H9 (cell line): Measurements from ENCODE around the gene TEC. TPM values are rescaled to one million over a fixed set of nuclear protein-coding genes. Genes with fewer than 3 reads are reported as not detected.

Source experiments
- DNase-seq: peaks from one replicate; pipeline ENCODE4 v3.0.0-alpha.2; 2017
- H2AFZ ChIP-seq: one replicate; pipeline ENCODE4 v1.6.1; 2013; ENCODE audit warnings: mild to moderate bottlenecking, low read length, control low read depth, moderate library complexity
- H2AK5ac ChIP-seq: 2 replicates; pipeline ENCODE4 v1.6.1; 2013; ENCODE audit warnings: low read length, control low read depth, mixed read lengths; ENCODE audit not compliant: insufficient read length
- H2BK120ac ChIP-seq: one replicate; pipeline ENCODE4 v1.6.1; 2013; ENCODE audit warnings: low read depth, mild to moderate bottlenecking, low read length, control low read depth, inconsistent platforms; ENCODE audit not compliant: poor library complexity, severe bottlenecking
- H2BK12ac ChIP-seq: 2 replicates; pipeline ENCODE4 v1.6.1; 2013; ENCODE audit warnings: low read length, control low read depth, mixed read lengths, low read depth; ENCODE audit not compliant: insufficient read length
- H2BK15ac ChIP-seq: 2 replicates; pipeline ENCODE4 v1.6.1; 2013; ENCODE audit warnings: low read depth, low read length, control low read depth
- H2BK20ac ChIP-seq: one replicate; pipeline ENCODE4 v1.6.1; 2013; ENCODE audit warnings: low read depth, mild to moderate bottlenecking, low read length, control low read depth, inconsistent platforms; ENCODE audit not compliant: poor library complexity, severe bottlenecking
- H2BK5ac ChIP-seq: 2 replicates; pipeline ENCODE4 v1.6.1; 2013; ENCODE audit warnings: low read length, control low read depth, mixed read lengths; ENCODE audit not compliant: insufficient read length
- H3K14ac ChIP-seq: 2 replicates; pipeline ENCODE4 v1.6.1; 2013; ENCODE audit warnings: low read length, control low read depth; ENCODE audit not compliant: insufficient read depth
- H3K18ac ChIP-seq: 2 replicates; pipeline ENCODE4 v1.6.1; 2013; ENCODE audit warnings: low read depth, mild to moderate bottlenecking, mixed read lengths, low read length, control low read depth; ENCODE audit not compliant: insufficient read length
- H3K23ac ChIP-seq: 2 replicates; pipeline ENCODE4 v1.6.1; 2013; ENCODE audit warnings: low read length, control low read depth, mixed read lengths, low read depth; ENCODE audit not compliant: insufficient read length
- H3K23me2 ChIP-seq: 2 replicates; pipeline ENCODE4 v1.6.1; 2013; ENCODE audit warnings: low read depth, mild to moderate bottlenecking, mixed read lengths, low read length, control low read depth; ENCODE audit not compliant: insufficient read length, poor library complexity, severe bottlenecking
- H3K27ac ChIP-seq: 2 replicates; pipeline ENCODE4 v1.5.1; 2013; ENCODE audit warnings: low read length, control low read depth, mixed read lengths, low read depth; ENCODE audit not compliant: insufficient read length
- H3K27me3 ChIP-seq: 2 replicates; pipeline ENCODE4 v1.6.1; 2013; ENCODE audit warnings: low read length, control low read depth, inconsistent platforms; ENCODE audit not compliant: insufficient read depth
- H3K4ac ChIP-seq: 2 replicates; pipeline ENCODE4 v1.6.1; 2013; ENCODE audit warnings: low read depth, mild to moderate bottlenecking, control low read depth, inconsistent platforms, low read length, moderate library complexity
- H3K4me1 ChIP-seq: 2 replicates; pipeline ENCODE4 v1.6.1; 2013; ENCODE audit warnings: low read length, control low read depth, inconsistent platforms; ENCODE audit not compliant: insufficient read depth
- H3K4me2 ChIP-seq: 2 replicates; pipeline ENCODE4 v1.6.1; 2013; ENCODE audit warnings: low read length, control low read depth, mixed read lengths; ENCODE audit not compliant: insufficient read length, insufficient read depth
- H3K56ac ChIP-seq: 2 replicates; pipeline ENCODE4 v1.6.1; 2013; ENCODE audit warnings: low read depth, mild to moderate bottlenecking, mixed read lengths, low read length, control low read depth; ENCODE audit not compliant: insufficient read length
- H3K79me1 ChIP-seq: 2 replicates; pipeline ENCODE4 v1.6.1; 2013; ENCODE audit warnings: low read depth, mild to moderate bottlenecking, moderate library complexity, low read length, control low read depth, inconsistent platforms; ENCODE audit not compliant: insufficient read depth, poor library complexity, severe bottlenecking
- H3K79me2 ChIP-seq: 2 replicates; pipeline ENCODE4 v1.6.1; 2013; ENCODE audit warnings: low read length, control low read depth, inconsistent platforms; ENCODE audit not compliant: insufficient read depth
- H3K9ac ChIP-seq: 2 replicates; pipeline ENCODE4 v1.6.1; 2013; ENCODE audit warnings: low read length, control low read depth, mixed read lengths; ENCODE audit not compliant: insufficient read length; ENCODE audit errors: extremely low read depth
- H3K9me3 ChIP-seq: one replicate; pipeline ENCODE4 v1.6.1; 2013; ENCODE audit warnings: low read depth, low read length, inconsistent platforms; ENCODE audit not compliant: control insufficient read depth
- H3T11ph ChIP-seq: one replicate; pipeline ENCODE4 v1.6.1; 2013; ENCODE audit warnings: mild to moderate bottlenecking, low read length, control low read depth, inconsistent platforms
- H4K20me1 ChIP-seq: one replicate; pipeline ENCODE4 v1.6.1; 2013; ENCODE audit not compliant: control insufficient read depth, insufficient read length, insufficient read depth
- H4K5ac ChIP-seq: 2 replicates; pipeline ENCODE4 v1.6.1; 2013; ENCODE audit warnings: low read depth, mild to moderate bottlenecking, mixed read lengths, low read length, control low read depth; ENCODE audit not compliant: insufficient read length
- H4K8ac ChIP-seq: replicated peaks from 2 replicates; pipeline ENCODE4 v1.6.1; 2013; ENCODE audit warnings: low read length, control low read depth, mixed read lengths, low read depth; ENCODE audit not compliant: insufficient read length
- H4K91ac ChIP-seq: 2 replicates; pipeline ENCODE4 v1.6.1; 2013; ENCODE audit warnings: low read depth, mild to moderate bottlenecking, moderate library complexity, mixed read lengths, low read length, control low read depth; ENCODE audit not compliant: insufficient read length
- H3K27ac Mint-ChIP-seq, 3 experiments: 2 replicates in 2 of 3; 3 replicates in 1 of 3; pipeline ENCODE4 v1.8.0; 2020 to 2021; ENCODE audit warnings: mixed read lengths in 3 of 3, mild to moderate bottlenecking in 1 of 3, moderate library complexity in 1 of 3
- H3K27me3 Mint-ChIP-seq: 2 replicates; pipeline ENCODE4 v1.8.0; 2021; ENCODE audit warnings: low read depth, mild to moderate bottlenecking, moderate library complexity, mixed read lengths
- H3K36me3 Mint-ChIP-seq, 3 experiments: 2 replicates in 2 of 3; 3 replicates in 1 of 3; pipeline ENCODE4 v1.8.0; 2020 to 2021; ENCODE audit warnings: low read depth in 3 of 3, mixed read lengths in 3 of 3; ENCODE audit not compliant: insufficient read depth in 1 of 3
- H3K4me1 Mint-ChIP-seq, 2 experiments: 2 replicates each; pipeline ENCODE4 v1.8.0; 2020; ENCODE audit warnings: mixed read lengths in 2 of 2
- H3K4me3 Mint-ChIP-seq, 2 experiments: 2 replicates in 1 of 2; 3 replicates in 1 of 2; pipeline ENCODE4 v1.8.0; 2020 to 2021; ENCODE audit warnings: mild to moderate bottlenecking in 2 of 2, mixed read lengths in 2 of 2, moderate library complexity in 1 of 2
- H3K9me3 Mint-ChIP-seq, 2 experiments: 2 replicates in 1 of 2; 3 replicates in 1 of 2; pipeline ENCODE4 v1.8.0; 2020; ENCODE audit warnings: mild to moderate bottlenecking in 2 of 2, mixed read lengths in 2 of 2, moderate library complexity in 1 of 2
- CTCF ChIP-seq: fragments of 200-600 bp; sonication (generic); conservative IDR thresholded peaks from 3 replicates; pipeline ENCODE4 v1.8.0; 2021; ENCODE audit warnings: antibody characterized with exemption, mild to moderate bottlenecking
- WGBS: extraction: QIAGEN DNeasy Blood & Tissue Kit; methylation state at CpG from one replicate; pipeline ENCODE4 v1.1.7; 2013; ENCODE audit warnings: missing lambda C conversion rate, low lambda C conversion rate, mixed read lengths; ENCODE audit not compliant: insufficient read length; ENCODE audit errors: extremely low coverage; 5-methylcytosine and 5-hydroxymethylcytosine counted together
- total RNA-seq: library from RNA; stranded (reverse); gene quantifications from 2 replicates; pipeline ENCODE4 v1.2.1, GENCODE V29; 2021

Gene TEC
- total RNA-seq, 1 experiment from 2014 or later, result 1.8 TPM

- H4K20me1 ChIP-seq, result no peaks in the 10 kb centered on the region
- peak overlapping the region; percentile 44 for H3K4me2 ChIP-seq
- no peak overlapping the region for H2BK15ac ChIP-seq
- no peak overlapping the region for H4K8ac ChIP-seq
- no peaks in the 10 kb centered on the region for H3K27me3 ChIP-seq
- no peak overlapping the region for H4K91ac ChIP-seq
- DNase-seq, result peak; percentile 55
- no peaks in the 10 kb centered on the region; a peak in 1 of 7 replicates for H3K36me3 Mint-ChIP-seq
- peak overlapping the region; percentile 58 for H3K27ac ChIP-seq
- no CpG with 5 or more reads among the region's 3 CpGs for WGBS
- H3K79me2 ChIP-seq, result no peaks in the 10 kb centered on the region
- peaks cover 3% of the 10 kb centered on the region; the same call in 1 of the 2 replicates for H3K4me1 ChIP-seq
- H3K9me3 ChIP-seq, result no peaks in the 10 kb centered on the region
- H2AK5ac ChIP-seq, result no peak overlapping the region
- no peaks in the 10 kb centered on the region for H3K79me1 ChIP-seq
- no peak overlapping the region for H3K9ac ChIP-seq
- no peak overlapping the region for H2BK20ac ChIP-seq
- no peak overlapping the region for H4K5ac ChIP-seq
- no peak overlapping the region for H3K56ac ChIP-seq
- no peaks in the 10 kb centered on the region for H3K23me2 ChIP-seq
- H2AFZ ChIP-seq, result no peak overlapping the region
- no peak for TF ChIP-seq CTCF
- no peaks in the 10 kb centered on the region for H3K9me3 Mint-ChIP-seq
- peak overlapping the region; percentile 36 to 41; a peak in 4 of 5 replicates for H3K4me3 Mint-ChIP-seq
- peak overlapping the region; percentile 46 to 98 (median 97); a peak in 5 of 7 replicates for H3K27ac Mint-ChIP-seq
- no peak overlapping the region for H3T11ph ChIP-seq
- H2BK12ac ChIP-seq, result no peak overlapping the region
- H3K18ac ChIP-seq, result no peak overlapping the region
- peaks cover 47 to 64% of the 10 kb centered on the region in 2 experiments for H3K4me1 Mint-ChIP-seq
- H3K4ac ChIP-seq, result no peak overlapping the region
- no peak overlapping the region for H3K23ac ChIP-seq
- H2BK5ac ChIP-seq, result no peak overlapping the region
- H2BK120ac ChIP-seq, result no peak overlapping the region
- peaks cover 2% of the 10 kb centered on the region; the same call in 1 of the 2 replicates for H3K27me3 Mint-ChIP-seq
- H3K14ac ChIP-seq, result no peak overlapping the region
Measured at GRCh38 chr4:48127231-48127630, 142.4 kb downstream of the TEC start.
